GM18511 (cell line): Measurements from ENCODE around the gene BOK.
"Not testable (repeated sequence)": the region's sequence is repeated elsewhere in the genome, so short reads cannot be mapped to it uniquely, and the experiment has no call there.

Experiments
- ATAC-seq: cut with Tn5 transposase; IDR thresholded peaks from one replicate; pipeline ENCODE4 v1.9.1; 2021; ENCODE audit warnings: mild to moderate bottlenecking, moderate library complexity; ENCODE audit not compliant: unreplicated experiment

The BOK gene

DNA sequence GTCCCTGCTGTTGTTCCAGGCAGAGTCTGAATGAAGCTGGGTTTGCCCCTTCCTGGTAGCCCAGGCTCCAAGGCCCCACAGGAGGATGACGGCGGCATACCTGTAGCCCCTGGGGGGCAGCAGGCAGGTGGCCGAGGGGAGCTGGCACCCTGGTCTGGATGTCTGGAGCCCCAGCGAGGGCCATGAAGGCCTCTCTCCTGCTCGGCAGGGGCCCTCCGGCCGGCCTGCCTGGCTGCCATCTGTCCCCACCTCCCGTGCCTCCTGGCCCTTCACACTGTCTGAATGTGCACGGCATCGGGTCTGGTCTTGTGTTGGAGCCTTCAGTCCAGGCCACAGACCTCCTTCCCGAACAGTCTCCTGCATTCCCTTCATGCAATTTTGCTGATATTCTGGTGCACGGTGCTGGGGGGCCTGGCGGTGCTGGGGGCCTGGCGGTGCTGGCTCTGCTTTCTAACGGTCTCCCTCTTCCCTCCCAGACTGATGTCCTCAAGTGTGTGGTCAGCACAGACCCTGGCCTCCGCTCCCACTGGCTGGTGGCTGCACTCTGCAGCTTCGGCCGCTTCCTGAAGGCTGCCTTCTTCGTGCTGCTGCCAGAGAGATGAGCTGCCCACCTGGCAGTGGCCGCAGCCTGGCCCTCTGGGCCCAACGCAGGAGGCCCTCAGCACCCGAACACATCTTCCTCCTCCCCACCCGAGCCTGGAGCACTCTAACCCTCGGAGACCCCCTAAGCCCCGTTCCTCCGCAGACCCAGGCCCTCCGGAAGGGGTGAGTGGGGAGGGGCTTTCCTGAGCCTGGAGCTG lies 13.5 kb downstream of the BOK start:
- no peak for ATAC-seq

DNA sequence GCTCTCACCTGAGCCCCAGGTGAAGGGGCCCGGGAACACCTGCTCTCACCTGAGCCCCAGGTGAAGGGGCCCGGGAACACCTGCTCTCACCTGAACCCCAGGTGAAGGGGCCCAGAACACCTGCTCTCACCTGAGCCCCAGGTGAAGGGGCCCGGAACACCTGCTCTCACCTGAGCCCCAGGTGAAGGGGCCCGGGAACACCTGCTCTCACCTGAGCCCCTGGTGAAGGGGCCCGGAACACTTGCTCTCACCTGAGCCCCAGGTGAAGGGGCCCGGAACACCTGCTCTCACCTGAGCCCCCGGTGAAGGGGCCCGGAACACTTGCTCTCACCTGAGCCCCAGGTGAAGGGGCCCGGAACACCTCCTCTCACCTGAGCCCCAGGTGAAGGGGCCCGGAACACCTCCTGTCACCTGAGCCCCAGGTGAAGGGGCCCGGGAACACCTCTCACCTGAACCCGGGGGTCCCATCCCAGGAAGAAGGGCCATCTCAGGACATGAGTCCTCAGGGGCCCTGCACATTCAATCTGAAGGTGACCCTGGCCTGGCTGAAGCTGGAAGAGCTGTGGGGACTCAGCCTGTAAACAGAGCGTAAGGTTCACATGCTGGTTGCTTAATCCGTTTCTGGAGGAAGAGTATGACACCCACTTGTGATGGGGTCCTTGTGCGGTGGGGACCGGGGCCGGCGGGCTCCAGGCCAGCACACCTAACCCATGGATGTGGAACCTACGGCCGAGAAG lies 14.5 kb downstream of the BOK start:
- not testable (repeated sequence) for ATAC-seq

DNA sequence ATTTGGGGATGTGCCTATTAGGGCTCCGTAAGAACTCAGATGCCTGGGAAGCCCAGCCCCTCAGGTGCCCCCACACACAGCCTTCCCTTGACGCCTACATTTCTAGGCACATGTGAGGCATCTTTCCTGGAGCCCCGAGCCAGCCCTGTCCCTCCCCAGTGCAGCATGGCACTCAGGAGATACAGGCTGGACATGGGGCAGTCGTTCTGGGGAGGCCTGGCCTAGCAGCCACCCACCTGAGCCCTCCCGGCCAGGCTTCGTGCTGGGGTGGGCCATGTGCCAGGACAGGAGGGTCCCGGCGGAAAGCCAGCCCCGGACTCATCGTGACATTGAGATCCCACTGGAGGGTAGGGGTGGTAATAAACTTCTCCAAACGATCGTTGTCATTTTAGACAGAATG lies 15.2 kb downstream of the BOK start:
- ATAC-seq, result no peak

DNA sequence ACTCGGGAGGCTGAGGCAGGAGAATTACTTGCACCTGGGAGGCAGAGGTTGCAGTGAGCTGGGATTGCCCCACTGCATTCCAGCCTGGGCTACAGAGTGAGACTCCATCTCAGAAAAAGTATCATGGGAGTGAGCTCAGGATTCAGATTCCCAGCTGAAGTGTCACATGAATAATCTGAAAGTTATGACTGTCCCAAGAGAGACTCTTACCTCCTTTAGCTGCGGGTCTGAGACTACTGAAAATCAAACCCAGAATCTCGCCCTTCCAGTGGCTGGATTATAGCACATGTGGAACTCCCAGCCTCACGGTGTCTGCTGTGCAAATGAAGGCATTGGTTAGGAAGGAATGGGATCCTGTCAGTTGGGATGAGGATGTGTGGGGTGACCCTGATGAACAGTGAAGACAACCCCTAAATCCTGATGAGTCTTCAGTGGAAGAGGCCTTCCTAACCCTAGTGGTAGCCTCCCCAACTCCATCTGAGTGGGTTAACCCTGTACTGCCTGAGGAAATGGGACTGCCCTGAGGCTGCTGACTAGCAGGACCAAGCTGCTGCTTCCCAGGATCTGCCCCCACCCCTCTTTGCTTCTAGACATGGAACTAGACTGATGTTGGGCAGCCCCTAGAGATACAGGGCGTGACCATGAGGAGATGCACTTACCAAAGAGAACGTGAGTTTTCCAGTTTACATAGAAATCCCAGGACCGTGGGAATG lies 16.5 kb downstream of the BOK start:
- ATAC-seq, result no peak

DNA sequence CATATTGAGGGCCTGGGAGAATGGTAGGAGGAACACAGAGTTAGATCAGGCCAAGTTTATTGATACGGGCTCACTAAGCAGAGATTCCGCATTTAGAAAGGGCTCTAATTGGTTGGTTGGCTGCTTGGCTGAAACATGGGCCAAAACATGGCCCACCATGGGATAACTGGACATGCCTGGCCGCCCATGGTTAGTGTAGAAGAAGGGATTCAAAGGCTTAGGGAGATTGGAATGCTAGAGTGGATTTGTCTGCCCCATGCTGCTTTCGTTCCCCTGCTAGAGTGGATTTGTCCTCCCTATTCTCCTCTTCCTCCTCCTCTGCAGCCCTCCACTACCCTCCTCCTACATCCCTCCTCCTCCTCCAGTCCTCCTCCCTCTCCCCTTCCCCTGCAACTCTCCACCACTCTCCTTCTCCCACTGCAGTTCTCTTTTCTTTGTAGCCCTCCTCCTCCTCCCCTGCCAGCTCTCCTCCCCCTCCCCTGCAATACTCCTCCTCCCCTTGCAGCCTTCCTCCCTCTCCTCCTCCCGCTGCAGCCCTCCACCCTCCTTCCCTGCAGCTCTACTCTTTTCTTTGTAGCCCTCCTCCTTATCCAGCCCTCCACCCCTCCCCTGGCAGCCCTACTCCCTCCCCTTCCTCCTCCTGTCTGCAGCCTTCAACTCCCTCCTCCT lies 17.2 kb downstream of the BOK start:
- ATAC-seq, result no peak

DNA sequence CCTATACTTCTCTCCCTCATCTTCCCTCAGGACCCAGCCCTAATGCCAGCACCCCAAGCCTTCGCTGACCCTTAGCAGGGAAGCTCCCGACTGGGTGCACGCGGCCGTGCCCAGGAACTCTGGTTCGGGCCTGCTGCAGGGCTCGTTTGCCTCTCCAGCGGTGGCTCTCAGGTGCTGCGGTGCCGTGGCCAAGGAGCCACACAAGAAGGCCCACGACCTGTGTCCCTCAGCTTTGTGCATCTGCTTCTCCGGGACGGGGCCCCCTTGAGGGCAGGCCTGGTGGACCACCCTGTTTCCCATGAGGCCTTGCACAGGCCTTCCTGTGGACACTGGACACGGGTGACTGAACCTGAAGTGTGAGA lies 17.7 kb downstream of the BOK start:
- no peak for ATAC-seq

DNA sequence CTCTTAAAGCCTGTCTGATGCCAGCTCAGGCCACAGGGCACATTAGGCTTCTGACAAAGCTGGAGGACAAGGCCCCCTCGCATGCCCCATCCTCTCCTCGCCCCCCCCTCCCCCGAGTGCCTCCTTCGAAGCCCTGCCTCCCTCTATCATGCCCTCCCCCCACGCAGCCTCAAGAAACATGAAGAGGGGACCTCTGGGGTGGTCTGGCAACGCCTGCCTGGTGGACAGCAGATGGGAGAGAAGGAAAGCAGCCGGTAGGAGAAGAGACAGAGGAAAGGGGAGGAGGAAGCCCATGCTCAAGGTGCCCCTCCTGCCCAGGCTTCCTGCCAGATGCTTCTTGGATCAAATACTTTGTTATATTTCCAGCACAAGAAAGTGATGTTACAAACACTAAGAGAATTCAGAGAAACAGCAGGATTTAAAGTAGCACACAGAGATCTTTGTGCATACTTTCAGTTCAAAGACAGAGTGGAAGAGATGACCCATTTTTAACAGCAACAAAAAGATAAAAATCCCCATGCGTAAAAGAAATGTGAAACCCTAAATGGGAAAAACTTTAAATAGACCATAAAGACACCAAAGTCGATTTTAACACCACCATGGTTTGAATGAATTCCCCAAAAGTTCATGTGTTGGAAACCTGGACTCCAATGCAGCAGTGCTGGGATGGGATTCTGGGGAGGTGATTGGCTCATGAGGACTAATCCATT lies 19.0 kb downstream of the BOK start:
- ATAC-seq, result no peak

DNA sequence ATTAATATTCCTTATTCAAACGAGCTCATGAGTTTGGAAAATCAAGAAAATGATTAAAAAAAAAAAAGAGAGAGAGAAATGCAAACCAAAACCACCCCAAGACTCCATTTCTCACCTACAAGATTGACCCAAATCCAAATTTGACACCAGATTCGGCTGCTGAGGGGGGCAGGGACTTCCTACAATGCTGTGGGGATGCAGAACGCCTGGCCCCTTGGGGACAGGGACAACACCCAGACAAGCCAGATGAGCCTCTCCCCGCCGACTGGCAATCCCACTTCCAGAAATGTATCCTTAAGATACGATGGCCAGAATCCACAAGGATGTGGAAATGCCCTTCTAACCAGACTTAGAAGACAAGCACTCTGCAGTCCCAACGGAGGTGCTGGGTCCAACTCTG lies 20.7 kb downstream of the BOK start:
- ATAC-seq, result no peak

DNA sequence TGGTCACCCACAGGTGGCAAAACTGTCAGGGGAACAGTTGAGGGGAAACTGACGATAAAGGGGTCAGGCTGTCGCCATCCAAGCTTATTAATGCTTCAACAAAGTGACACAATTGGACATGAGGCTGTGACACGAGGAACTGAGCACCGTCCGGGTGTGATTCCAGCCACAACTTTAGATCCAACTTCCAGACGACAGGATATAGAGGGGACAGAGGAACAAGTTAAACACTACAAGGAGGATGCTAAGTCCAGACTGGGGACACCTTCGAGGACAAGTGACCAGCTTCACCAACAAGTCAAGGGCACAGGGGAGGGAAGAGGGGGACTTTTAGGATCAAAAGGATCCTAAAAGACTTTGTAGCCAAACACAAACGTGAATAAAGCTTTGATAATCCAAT lies 23.8 kb downstream of the BOK start:
- ATAC-seq, result no peak

DNA sequence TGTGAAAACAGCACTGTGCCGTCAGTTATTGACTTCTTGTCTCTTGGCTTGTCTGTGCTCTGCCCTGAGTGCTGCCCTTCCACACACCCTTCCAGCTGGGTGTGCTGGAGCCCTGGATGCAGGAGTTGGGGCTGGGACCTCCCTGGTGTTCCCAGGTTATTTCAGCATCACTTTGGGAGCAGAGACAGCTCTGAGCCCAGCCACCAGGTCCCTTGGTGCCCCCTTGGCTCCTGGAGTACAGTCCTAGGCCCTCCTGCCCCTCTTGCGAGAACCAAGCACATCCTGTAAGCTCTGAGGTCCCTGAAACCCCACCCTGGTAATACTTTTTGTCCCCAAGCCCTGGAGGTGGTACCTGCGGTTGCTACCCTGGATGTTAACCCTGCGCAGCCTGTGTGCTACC lies 24.3 kb downstream of the BOK start:
- ATAC-seq, result no peak

DNA sequence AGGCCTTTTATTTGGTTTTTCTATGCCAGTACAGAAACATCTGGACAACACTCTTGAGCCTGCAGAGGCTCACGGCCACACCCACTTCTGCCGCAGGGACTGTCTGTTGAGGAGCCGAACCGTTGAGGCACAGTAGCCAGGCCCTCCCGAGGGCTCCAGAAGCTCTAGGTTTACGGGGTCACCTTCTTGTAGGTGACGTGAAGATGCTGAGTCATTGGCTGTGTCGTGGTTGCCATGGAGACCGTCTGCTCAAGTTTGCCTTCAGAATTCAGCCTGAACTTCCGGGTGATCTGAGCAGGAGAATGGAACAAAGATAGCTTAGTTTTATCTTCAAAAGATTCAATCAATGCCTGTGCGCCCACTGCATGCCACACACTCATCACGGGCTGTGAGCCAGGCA lies 25.9 kb downstream of the BOK start:
- no peak for ATAC-seq

DNA sequence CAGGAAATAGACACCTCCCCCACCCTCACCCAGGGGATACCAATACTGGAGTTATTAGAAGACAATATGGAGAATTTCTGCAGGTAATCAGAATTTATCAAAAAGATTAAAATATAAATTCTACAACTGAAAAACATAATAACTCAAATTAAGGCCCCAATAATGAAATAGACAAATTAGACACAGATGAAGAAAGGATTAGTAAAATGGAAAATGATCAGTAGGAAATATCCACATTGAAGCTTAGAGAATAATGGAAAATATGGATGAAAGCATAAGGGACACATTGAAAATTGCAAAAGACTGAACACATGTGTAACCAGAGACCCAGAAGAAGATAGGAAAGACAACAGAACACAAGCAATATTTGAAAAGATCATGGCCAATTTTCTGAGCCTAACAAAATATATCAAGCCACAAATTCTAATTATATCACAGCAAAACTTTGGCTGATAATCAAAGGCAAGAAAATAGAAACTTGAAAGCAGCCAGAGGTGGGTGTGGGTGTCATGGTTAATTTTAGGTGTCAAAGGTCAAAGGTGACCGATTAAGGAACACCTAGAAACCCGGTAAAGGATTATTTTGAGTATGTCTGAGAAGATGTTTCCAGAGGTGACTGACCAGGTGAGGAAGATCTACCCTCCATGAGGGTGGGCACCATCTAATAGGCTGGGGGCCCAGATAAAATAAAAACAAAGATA lies 28.2 kb downstream of the BOK start:
- no peak for ATAC-seq

DNA sequence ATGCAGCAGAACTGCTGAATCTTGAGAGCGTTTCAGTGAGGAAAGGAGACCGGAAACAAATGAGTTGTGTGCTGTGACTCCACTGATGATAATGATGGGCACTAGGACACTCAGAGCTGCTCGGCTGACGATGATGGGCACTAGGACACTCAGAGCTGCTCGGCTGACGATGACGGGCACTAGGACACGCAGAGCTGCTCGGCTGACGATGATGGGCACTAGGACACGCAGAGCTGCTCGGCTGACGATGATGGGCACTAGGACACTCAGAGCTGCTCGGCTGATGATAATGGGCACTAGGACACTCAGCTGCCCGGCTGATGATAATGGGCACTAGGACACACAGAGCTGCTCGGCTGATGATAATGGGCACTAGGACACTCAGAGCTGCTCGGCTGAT lies 31.3 kb downstream of the BOK start:
- not testable (repeated sequence) for ATAC-seq

DNA sequence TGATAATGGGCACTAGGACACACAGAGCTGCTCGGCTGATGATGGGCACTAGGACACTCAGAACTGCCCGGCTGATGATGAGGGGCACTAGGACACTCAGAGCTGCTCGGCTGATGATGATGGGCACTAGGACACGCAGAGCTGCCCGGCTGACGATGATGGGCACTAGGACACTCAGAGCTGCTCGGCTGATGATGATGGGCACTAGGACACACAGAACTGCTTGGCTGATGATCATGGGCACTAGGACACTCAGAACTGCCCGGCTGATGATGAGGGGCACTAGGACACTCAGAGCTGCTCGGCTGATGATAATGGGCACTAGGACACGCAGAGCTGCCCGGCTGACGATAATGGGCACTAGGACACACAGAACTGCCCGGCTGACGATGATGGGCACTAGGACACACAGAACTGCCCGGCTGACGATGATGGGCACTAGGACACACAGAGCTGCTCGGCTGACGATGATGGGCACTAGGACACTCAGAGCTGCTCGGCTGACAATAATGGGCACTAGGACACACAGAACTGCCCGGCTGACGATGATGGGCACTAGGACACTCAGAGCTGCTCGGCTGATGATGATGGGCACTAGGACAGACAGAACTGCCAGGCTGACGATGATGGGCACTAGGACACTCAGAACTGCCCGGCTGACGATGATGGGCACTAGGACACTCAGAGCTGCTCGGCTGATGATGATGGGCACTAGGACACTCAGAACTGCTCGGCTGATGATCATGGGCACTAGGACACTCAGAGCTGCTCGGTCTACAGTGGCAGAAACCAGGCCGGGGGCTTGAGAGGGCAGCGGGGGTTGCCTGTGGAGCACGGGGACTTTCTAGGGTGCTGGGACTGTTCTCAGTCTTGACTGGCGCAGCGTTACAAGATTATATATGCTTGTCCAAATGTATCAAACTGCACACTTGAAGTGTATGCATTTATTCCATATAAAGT lies 32.2 kb downstream of the BOK start:
- not testable (repeated sequence) for ATAC-seq

DNA sequence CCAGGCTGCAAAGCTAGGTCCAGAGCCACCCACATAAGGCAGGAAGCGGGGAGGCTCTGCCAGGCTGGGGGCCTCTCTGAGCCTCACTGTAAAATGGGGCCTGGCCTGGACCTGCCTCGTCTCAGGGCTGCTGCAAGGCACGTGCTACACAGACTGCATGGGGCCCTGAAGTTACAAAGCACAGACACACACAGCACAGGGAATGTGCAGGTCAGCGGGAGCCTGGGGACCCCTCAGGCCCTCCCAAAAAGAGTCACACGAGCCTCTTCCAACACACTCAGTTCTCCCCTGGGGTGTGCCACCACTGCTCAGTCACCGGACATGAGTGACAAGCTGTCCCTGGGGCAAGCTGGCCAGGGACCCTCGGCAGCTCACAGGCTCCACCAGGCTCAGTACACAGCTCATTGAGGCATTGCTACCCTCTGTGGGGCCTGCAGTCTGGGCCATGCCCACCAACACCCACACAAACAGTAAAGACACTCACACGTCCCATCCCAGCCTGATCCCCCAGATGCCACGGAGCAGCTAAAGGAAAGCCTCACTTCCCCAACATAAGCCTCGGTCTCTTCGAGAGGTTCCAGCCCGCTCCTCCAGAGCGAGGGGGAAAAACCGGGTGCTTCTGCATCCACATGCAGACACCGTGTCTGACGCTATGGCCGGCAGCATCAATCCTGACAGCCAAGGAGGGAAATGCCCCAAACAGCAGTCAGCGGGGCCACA lies 33.7 kb downstream of the BOK start:
- ATAC-seq, result no peak

DNA sequence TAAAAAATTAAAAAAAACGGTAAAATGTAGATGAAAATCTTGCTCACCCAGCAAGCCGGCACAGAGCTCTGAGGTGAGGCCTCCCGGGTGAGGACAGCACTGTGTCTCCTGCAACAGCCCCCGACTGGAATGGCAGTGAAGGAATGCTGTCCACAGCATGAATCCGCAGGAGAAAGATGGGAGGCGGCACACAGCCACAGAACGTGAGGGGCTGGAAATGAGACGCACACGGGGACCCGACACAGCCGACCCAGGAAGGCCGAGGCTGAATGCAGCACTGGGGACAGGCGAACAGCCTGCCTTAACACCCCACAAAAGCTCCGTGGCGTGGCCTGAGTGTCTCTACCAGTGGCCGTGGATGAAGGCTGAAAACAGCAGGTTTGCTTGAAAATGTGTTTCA lies 34.7 kb downstream of the BOK start:
- ATAC-seq, result no peak

DNA sequence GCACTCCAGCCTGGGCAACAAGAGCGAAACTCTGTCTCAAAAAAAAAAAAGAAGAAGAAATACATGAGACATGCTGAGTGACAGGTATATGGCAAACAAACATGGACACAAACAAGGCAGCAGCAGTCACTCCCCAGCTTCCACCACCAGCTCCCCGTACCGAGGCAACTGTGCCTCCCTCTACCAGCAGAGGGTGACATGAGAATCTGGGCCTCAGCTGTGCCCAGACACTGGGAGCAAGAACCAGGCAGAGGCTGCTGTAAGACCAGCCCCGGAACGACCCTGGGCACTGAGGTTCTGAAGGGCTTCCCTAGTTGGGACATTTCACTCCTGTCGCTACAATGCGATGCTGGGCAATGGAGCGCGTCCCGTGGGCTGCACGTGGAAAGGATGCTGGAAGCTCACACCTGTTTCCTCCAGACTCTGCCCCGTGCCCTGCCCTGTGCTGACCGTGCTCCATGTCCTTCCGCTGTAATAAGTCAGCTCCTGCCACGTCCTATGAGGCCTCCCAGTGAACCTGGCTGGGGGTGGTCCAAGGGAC lies 37.1 kb downstream of the BOK start:
- ATAC-seq, result no peak

DNA sequence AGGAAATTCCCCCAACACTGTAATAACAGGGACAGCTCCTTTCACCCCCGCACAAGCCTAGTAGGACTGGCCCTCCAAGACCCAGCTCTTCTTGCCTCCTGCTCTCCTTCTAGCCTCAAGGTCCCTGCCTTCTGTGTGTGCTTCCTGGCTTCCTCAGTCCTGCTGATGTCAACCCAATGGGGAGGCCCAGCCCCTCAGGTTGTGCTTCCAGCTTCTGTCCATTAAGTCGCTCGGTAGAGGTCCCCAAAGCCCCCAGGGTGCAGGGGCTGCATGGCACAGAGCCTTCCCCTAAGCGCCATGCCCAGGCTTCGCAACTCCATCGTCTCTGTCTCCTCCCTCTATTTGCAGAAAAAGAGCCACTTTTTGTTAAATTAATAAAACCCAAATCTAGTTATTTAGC lies 39.0 kb downstream of the BOK start:
- no peak for ATAC-seq
